HEK293 (cell line): Measurements from ENCODE around the gene CWC22.

Experiments used
- CTCF ChIA-PET: fragments of 350-600 bp; formaldehyde crosslinking; extraction: SDS; loops from one replicate; lab custom pipeline; 2021; ENCODE audit warnings: antibody characterized with exemption; lab: Yijun Ruan, JAX
- POLR2A ChIA-PET: fragments of 300-600 bp; formaldehyde crosslinking; extraction: SDS; loops from one replicate; lab custom pipeline; 2020; ENCODE audit warnings: antibody characterized with exemption, inconsistent platforms; lab: Yijun Ruan, JAX
- H3K27ac ChIP-seq: fragments of 200-500 bp; sonication (Bioruptor generic); 2 replicates; pipeline ENCODE4 v1.5.1; 2014; ENCODE audit warnings: low read depth, low read length, control low read depth, inconsistent platforms; ENCODE audit errors: extremely low read depth
- H3K36me3 ChIP-seq, 2 experiments: fragments of 200-500 bp in 1 of 2; sonication (Bioruptor generic) in 1 of 2; 1 replicate in 1 of 2; 2 replicates in 1 of 2; pipeline ENCODE4 v1.5.1; 2014 to 2017; ENCODE audit warnings: inconsistent platforms in 2 of 2, low read length in 2 of 2; ENCODE audit not compliant: control insufficient read depth in 2 of 2, insufficient read depth in 1 of 2
- H3K4me1 ChIP-seq: fragments of 200-500 bp; sonication (Bioruptor generic); 2 replicates; pipeline ENCODE4 v1.5.1; 2014; ENCODE audit warnings: mild to moderate bottlenecking, low read length, inconsistent platforms; ENCODE audit not compliant: control insufficient read depth, insufficient read depth
- H3K4me3 ChIP-seq: 2 replicates; pipeline ENCODE4 v1.5.1; 2011; ENCODE audit warnings: low read depth, mild to moderate bottlenecking, control low read depth, low read length, moderate library complexity
- H3K9me3 ChIP-seq: fragments of 200-500 bp; sonication (Bioruptor generic); 2 replicates; pipeline ENCODE4 v1.5.1; 2014; ENCODE audit warnings: low read depth, low read length, inconsistent platforms; ENCODE audit not compliant: control insufficient read depth, insufficient read depth
- EGR2 ChIP-seq: fragments of 450-650 bp; formaldehyde crosslinking; IDR thresholded peaks from 2 replicates; pipeline ENCODE4 v1.5.1; 2016; ENCODE audit warnings: low read depth, missing biosample characterization, missing genetic modification characterization
- GFI1B ChIP-seq: fragments of 450-650 bp; formaldehyde crosslinking; IDR thresholded peaks from 2 replicates; pipeline ENCODE4 v1.5.1; 2016; ENCODE audit warnings: missing biosample characterization, missing genetic modification characterization
- HOXA7 ChIP-seq: sonication (generic); formaldehyde crosslinking; IDR thresholded peaks from 2 replicates; pipeline ENCODE4 v1.8.1; 2022; ENCODE audit warnings: missing genetic modification reagents, borderline replicate concordance
- PBX3 ChIP-seq: sonication (generic); formaldehyde crosslinking; IDR thresholded peaks from 2 replicates; pipeline ENCODE4 v1.8.1; 2022; ENCODE audit warnings: mild to moderate bottlenecking, moderate library complexity, missing genetic modification reagents
- PRDM4 ChIP-seq: fragments of 450-650 bp; formaldehyde crosslinking; IDR thresholded peaks from 2 replicates; pipeline ENCODE4 v1.5.1; 2017; ENCODE audit warnings: missing biosample characterization, missing genetic modification characterization
- WT1 ChIP-seq: fragments of 450-650 bp; formaldehyde crosslinking; IDR thresholded peaks from 2 replicates; pipeline ENCODE4 v1.5.1; 2016; ENCODE audit warnings: missing biosample characterization, missing genetic modification characterization
- ZBTB44 ChIP-seq: fragments of 450-650 bp; IDR thresholded peaks from 2 replicates; pipeline ENCODE4 v1.5.1; 2018; ENCODE audit warnings: missing biosample characterization, mild to moderate bottlenecking, missing genetic modification characterization
- ZEB2 ChIP-seq: fragments of 450-650 bp; formaldehyde crosslinking; IDR thresholded peaks from 2 replicates; pipeline ENCODE4 v1.5.1; 2016; ENCODE audit warnings: missing biosample characterization, missing genetic modification characterization
- ZNF112 ChIP-seq: fragments of 450-650 bp; formaldehyde crosslinking; IDR thresholded peaks from 2 replicates; pipeline ENCODE4 v1.5.0; 2017; ENCODE audit warnings: missing biosample characterization, missing genetic modification characterization
- ZNF121 ChIP-seq: fragments of 450-650 bp; formaldehyde crosslinking; IDR thresholded peaks from 2 replicates; pipeline ENCODE4 v1.5.1; 2016; ENCODE audit warnings: missing biosample characterization, missing genetic modification characterization
- ZNF155 ChIP-seq: fragments of 450-650 bp; formaldehyde crosslinking; IDR thresholded peaks from 2 replicates; pipeline ENCODE4 v1.5.1; 2016; ENCODE audit warnings: missing biosample characterization, missing genetic modification characterization
- ZNF211 ChIP-seq: fragments of 450-650 bp; formaldehyde crosslinking; IDR thresholded peaks from 2 replicates; pipeline ENCODE4 v1.5.1; 2016; ENCODE audit warnings: low read depth, missing biosample characterization, missing genetic modification characterization
- ZNF239 ChIP-seq: fragments of 450-650 bp; formaldehyde crosslinking; IDR thresholded peaks from 2 replicates; pipeline ENCODE4 v1.5.1; 2016; ENCODE audit warnings: missing biosample characterization, missing genetic modification characterization
- ZNF280C ChIP-seq: fragments of 450-650 bp; formaldehyde crosslinking; IDR thresholded peaks from 2 replicates; pipeline ENCODE4 v1.5.1; 2016; ENCODE audit warnings: missing biosample characterization, missing genetic modification characterization
- ZNF335 ChIP-seq: fragments of 450-650 bp; formaldehyde crosslinking; conservative IDR thresholded peaks from 2 replicates; pipeline ENCODE4 v1.5.1; 2016; ENCODE audit warnings: missing biosample characterization, missing genetic modification characterization
- ZNF404 ChIP-seq: fragments of 450-650 bp; formaldehyde crosslinking; IDR thresholded peaks from 2 replicates; pipeline ENCODE4 v1.5.1; 2017; ENCODE audit warnings: missing biosample characterization, missing genetic modification characterization
- ZNF416 ChIP-seq: fragments of 450-650 bp; formaldehyde crosslinking; IDR thresholded peaks from 2 replicates; pipeline ENCODE4 v1.5.1; 2016; ENCODE audit warnings: missing biosample characterization, missing genetic modification characterization
- ZNF426 ChIP-seq: fragments of 450-650 bp; formaldehyde crosslinking; IDR thresholded peaks from 2 replicates; pipeline ENCODE4 v1.5.1; 2017; ENCODE audit warnings: missing biosample characterization, missing genetic modification characterization, mild to moderate bottlenecking, inconsistent platforms, moderate library complexity
- ZNF558 ChIP-seq: fragments of 450-650 bp; formaldehyde crosslinking; IDR thresholded peaks from 2 replicates; pipeline ENCODE4 v1.5.1; 2016; ENCODE audit warnings: missing biosample characterization, missing genetic modification characterization
- ZNF621 ChIP-seq: fragments of 450-650 bp; formaldehyde crosslinking; IDR thresholded peaks from 2 replicates; pipeline ENCODE4 v1.5.1; 2017; ENCODE audit warnings: missing biosample characterization, missing genetic modification characterization
- ZNF639 ChIP-seq: fragments of 450-650 bp; formaldehyde crosslinking; IDR thresholded peaks from 2 replicates; pipeline ENCODE4 v1.5.1; 2016; ENCODE audit warnings: missing biosample characterization, missing genetic modification characterization
- ZNF701 ChIP-seq: fragments of 450-650 bp; formaldehyde crosslinking; IDR thresholded peaks from 2 replicates; pipeline ENCODE4 v1.5.1; 2016; ENCODE audit warnings: missing biosample characterization, missing genetic modification characterization
- ZNF776 ChIP-seq: fragments of 450-650 bp; formaldehyde crosslinking; IDR thresholded peaks from 2 replicates; pipeline ENCODE4 v1.5.0; 2017; ENCODE audit warnings: missing biosample characterization, missing genetic modification characterization, borderline replicate concordance
- ZSCAN16 ChIP-seq: fragments of 450-650 bp; formaldehyde crosslinking; IDR thresholded peaks from 2 replicates; pipeline ENCODE4 v1.5.1; 2016; ENCODE audit warnings: missing biosample characterization, missing genetic modification characterization

Gene CWC22

GRCh38 chr2:180004731-180005130 is 2.4 kb downstream of the CWC22 start:
- Histone ChIP-seq H3K4me1 (no peaks in the 10 kb centered on the region), H3K27ac (no peak overlapping the region), H3K4me3 (no peak overlapping the region), H3K9me3 (no peaks in the 10 kb centered on the region), H3K36me3 (no peaks in the 10 kb centered on the region; a peak in 1 of 3 replicates)
- no peak for TF ChIP-seq ZNF121
- no peak for TF ChIP-seq EGR2 (tag by site-specific recombination)
- TF ChIP-seq ZNF155 (tag by site-specific recombination) = no peak
- TF ChIP-seq ZNF112 (tag by site-specific recombination) = no peak
- no peak for TF ChIP-seq ZNF416 (tag by site-specific recombination)
- TF ChIP-seq ZNF426 = no peak
- TF ChIP-seq ZNF404 = no peak
- no peak for TF ChIP-seq ZNF776 (tag by site-specific recombination)
- TF ChIP-seq ZSCAN16 (tag by site-specific recombination) = no peak
- ChIA-PET CTCF (no interaction called here), POLR2A (interaction anchor here (0.7 kb wide), 1 partner anchor 170 kb away, joined by 3 read pairs; no protein-coding TSS in a partner anchor)

- no peaks in the 10 kb centered on the region; a peak in 1 of 3 replicates for H3K36me3 ChIP-seq
- H3K4me1 ChIP-seq = no peaks in the 10 kb centered on the region
- no peak overlapping the region for H3K4me3 ChIP-seq
- H3K27ac ChIP-seq = no peak overlapping the region
- ChIA-PET POLR2A (no interaction called here), CTCF (no interaction called here)
- TF ChIP-seq WT1 (tag by site-specific recombination) (no peak), ZNF211 (tag by site-specific recombination) (no peak), ZEB2 (tag by site-specific recombination) (no peak)
- no peaks in the 10 kb centered on the region for H3K9me3 ChIP-seq
These were observed 3.5 kb downstream of the CWC22 start for GRCh38 chr2:180003559-180003958.

GRCh38 chr2:180003073-180003472 is 4.0 kb downstream of the CWC22 start:
- TF ChIP-seq ZBTB44 (tag by site-specific recombination) (no peak), ZNF280C (tag by site-specific recombination) (no peak), ZNF558 (no peak), HOXA7 (no peak), GFI1B (tag by site-specific recombination) (no peak), ZNF121 (no peak), ZNF621 (tag by site-specific recombination) (no peak), ZNF701 (tag by site-specific recombination) (no peak), PRDM4 (no peak), PBX3 (CRISPR knock-in tag) (no peak), ZNF639 (no peak), ZNF335 (tag by site-specific recombination) (no peak), ZNF426 (no peak), ZNF239 (tag by site-specific recombination) (no peak)
- Histone ChIP-seq H3K36me3 (no peaks in the 10 kb centered on the region; a peak in 1 of 3 replicates), H3K27ac (no peak overlapping the region), H3K4me3 (no peak overlapping the region), H3K4me1 (no peaks in the 10 kb centered on the region), H3K9me3 (no peaks in the 10 kb centered on the region)
- POLR2A ChIA-PET = no interaction called here
- CTCF ChIA-PET = no interaction called here
